HG03159 (cell line): Measurements from ENCODE around the gene SLC35A4.
"Not testable (repeated sequence)": the region's sequence is repeated elsewhere in the genome, so short reads cannot be mapped to it uniquely, and the experiment has no call there.

Source experiments
- ATAC-seq: cut with Tn5 transposase; IDR thresholded peaks from one replicate; pipeline ENCODE4 v1.9.1; 2021; ENCODE audit warnings: mild to moderate bottlenecking, moderate library complexity; ENCODE audit not compliant: unreplicated experiment

SLC35A4 gene

GRCh38 chr5:140557965-140558364 is 6.7 kb upstream of the SLC35A4 start:
- ATAC-seq, result no peak

GRCh38 chr5:140558542-140558941 is 6.1 kb upstream of the SLC35A4 start:
- ATAC-seq, result no peak

GRCh38 chr5:140560227-140560626 is 4.4 kb upstream of the SLC35A4 start:
- no peak for ATAC-seq

- ATAC-seq, result no peak
Measured at GRCh38 chr5:140561753-140562523, 2.7 kb upstream of the SLC35A4 start.

GRCh38 chr5:140563596-140563995 is 1.0 kb upstream of the SLC35A4 start:
- no peak for ATAC-seq

GRCh38 chr5:140565024-140565779 is 574 bp downstream of the SLC35A4 start:
- ATAC-seq, result no peak

GRCh38 chr5:140565780-140566095 is 1.1 kb downstream of the SLC35A4 start:
- ATAC-seq, result no peak

- no peak for ATAC-seq
Measured at GRCh38 chr5:140566665-140567064, 2.0 kb downstream of the SLC35A4 start.

GRCh38 chr5:140567136-140567818 is 2.6 kb downstream of the SLC35A4 start:
- no peak for ATAC-seq

- ATAC-seq, result no peak
Measured at GRCh38 chr5:140567871-140568270, 3.2 kb downstream of the SLC35A4 start.

GRCh38 chr5:140568443-140569063 is 3.9 kb downstream of the SLC35A4 start:
- no peak for ATAC-seq

GRCh38 chr5:140569197-140569596 is 4.6 kb downstream of the SLC35A4 start:
- ATAC-seq, result no peak

- no peak for ATAC-seq
Measured at GRCh38 chr5:140570058-140570457, 5.4 kb downstream of the SLC35A4 start.

- no peak for ATAC-seq
Measured at GRCh38 chr5:140570488-140570887, 5.9 kb downstream of the SLC35A4 start.

GRCh38 chr5:140571105-140571504 is 6.5 kb downstream of the SLC35A4 start:
- no peak for ATAC-seq

- ATAC-seq, result no peak
Measured at GRCh38 chr5:140573683-140574082, 9.1 kb downstream of the SLC35A4 start.

- no peak for ATAC-seq
Measured at GRCh38 chr5:140574165-140574564, 9.5 kb downstream of the SLC35A4 start.

GRCh38 chr5:140575309-140575708 is 10.7 kb downstream of the SLC35A4 start:
- no peak for ATAC-seq

GRCh38 chr5:140576776-140577201 is 12.2 kb downstream of the SLC35A4 start:
- no peak for ATAC-seq

GRCh38 chr5:140579188-140579747 is 14.6 kb downstream of the SLC35A4 start:
- ATAC-seq, result not testable (repeated sequence)

GRCh38 chr5:140587495-140587894 is 22.9 kb downstream of the SLC35A4 start:
- ATAC-seq, result no peak
